ENCODE measurements around the gene DPM2. TPM values are rescaled to one million over a fixed set of nuclear protein-coding genes. Genes with fewer than 3 reads are reported as not detected.

Gene DPM2
- total RNA-seq: 10 to 100 TPM in 2 of 4 donors, 1 to 10 TPM in 2; 7.5 to 14.2 (median 9.6) TPM

- TF ChIP-seq, protein P1, sequence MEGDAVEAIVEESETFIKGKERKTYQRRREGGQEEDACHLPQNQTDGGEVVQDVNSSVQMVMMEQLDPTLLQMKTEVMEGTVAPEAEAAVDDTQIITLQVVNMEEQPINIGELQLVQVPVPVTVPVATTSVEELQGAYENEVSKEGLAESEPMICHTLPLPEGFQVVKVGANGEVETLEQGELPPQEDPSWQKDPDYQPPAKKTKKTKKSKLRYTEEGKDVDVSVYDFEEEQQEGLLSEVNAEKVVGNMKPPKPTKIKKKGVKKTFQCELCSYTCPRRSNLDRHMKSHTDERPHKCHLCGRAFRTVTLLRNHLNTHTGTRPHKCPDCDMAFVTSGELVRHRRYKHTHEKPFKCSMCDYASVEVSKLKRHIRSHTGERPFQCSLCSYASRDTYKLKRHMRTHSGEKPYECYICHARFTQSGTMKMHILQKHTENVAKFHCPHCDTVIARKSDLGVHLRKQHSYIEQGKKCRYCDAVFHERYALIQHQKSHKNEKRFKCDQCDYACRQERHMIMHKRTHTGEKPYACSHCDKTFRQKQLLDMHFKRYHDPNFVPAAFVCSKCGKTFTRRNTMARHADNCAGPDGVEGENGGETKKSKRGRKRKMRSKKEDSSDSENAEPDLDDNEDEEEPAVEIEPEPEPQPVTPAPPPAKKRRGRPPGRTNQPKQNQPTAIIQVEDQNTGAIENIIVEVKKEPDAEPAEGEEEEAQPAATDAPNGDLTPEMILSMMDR (IDR thresholded peaks at IDR 0.05; ENCODE audit: low read depth): no peak
Observed at GRCh38 chr9:127937388-127938297, at the start of gene DPM2. Gene DPM2 (minus strand): TSS chr9:127937854. CDS start chr9:127937820, 34 bp downstream.

- TF ChIP-seq, protein P1 (IDR thresholded peaks at IDR 0.05; ENCODE audit: low read depth): no peak
Observed at GRCh38 chr9:127987103-127987614, 49.5 kb upstream of the DPM2 start.

- TF ChIP-seq, protein P1 (IDR thresholded peaks at IDR 0.05; ENCODE audit: low read depth): no peak
Observed at GRCh38 chr9:127985011-127985410, 47.4 kb upstream of the DPM2 start.

- TF ChIP-seq, protein P1 (IDR thresholded peaks at IDR 0.05; ENCODE audit: low read depth): no peak
Observed at GRCh38 chr9:127983847-127984289, 46.2 kb upstream of the DPM2 start.

DNA sequence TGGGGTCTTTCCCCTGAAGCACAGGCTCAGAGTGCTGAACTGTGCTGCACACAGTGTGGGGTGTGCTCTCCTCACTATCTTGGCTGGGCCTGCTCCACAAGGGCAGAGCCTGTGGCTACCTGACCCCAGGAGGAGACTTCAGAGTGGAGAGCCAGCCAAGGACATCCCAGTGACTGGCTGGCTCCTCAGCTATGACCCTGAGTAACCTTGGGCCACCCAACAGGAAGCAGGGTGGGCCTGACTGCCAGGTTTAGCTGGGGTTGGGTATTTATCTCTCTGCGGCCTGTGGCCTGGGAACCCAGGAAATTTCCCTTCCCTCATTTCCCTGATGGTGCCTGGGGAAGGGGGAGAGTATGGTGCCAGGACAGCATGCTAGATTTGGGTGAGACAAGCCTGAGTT lies 45.3 kb upstream of the DPM2 start:
- TF ChIP-seq, protein P1 (IDR thresholded peaks at IDR 0.05; ENCODE audit: low read depth): no peak

DNA sequence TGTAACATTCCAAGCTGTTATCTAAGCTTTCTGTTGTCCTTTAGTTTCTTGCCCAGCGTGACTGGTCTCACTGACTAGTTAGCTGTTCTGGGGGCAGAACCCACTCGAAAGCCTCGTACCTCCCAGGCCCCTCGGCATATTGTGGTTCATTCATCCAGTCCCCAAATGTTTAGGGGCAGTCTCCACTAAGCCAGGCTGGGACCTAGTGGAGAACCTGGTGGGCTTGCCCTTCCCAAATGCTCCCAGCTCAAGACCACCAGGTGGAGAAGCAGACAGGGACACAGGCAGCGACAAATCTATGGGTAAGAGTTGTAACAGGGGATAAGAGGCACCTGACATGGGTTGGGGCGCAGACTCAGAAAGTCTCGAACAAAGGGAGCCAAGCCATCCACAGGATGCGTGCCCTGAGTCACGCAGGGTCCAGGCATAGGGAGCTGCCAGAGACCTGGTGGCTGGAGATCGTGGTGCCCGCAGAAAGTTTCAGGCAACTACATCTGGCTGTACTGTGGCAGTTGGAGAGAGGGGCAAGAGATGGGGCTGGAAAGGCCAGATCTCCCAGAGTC lies 44.0 kb upstream of the DPM2 start:
- TF ChIP-seq, protein P1 (IDR thresholded peaks at IDR 0.05; ENCODE audit: low read depth): no peak
